Frontal cortex (tissue), 4 donors: ENCODE measurements around the gene CREB5. TPM values are rescaled to one million over a fixed set of nuclear protein-coding genes. Genes with fewer than 3 reads are reported as not detected.

ENCODE experiments used
- DNase-seq, 2 donors: peaks; one replicate each; pipeline ENCODE4 v3.0.0; 2012; ENCODE audit warnings: low spot score in 2 of 2
- FAIRE-seq: peaks from 2 replicates; lab custom pipeline; 2012; peaks lifted over from hg19 to GRCh38; lab: Jason Lieb, UNC
- total RNA-seq: library from RNA; depleted of rRNA; stranded (reverse); fragments of >200 nt; gene quantifications from one replicate; pipeline ENCODE4 v1.2.3, GENCODE V29; 2014
- donor health status: control.
- donor health status: control.
- donor health status: control.

CREB5 gene
- total RNA-seq, 1 donor from 2014 or later: 4.5 TPM

DNA sequence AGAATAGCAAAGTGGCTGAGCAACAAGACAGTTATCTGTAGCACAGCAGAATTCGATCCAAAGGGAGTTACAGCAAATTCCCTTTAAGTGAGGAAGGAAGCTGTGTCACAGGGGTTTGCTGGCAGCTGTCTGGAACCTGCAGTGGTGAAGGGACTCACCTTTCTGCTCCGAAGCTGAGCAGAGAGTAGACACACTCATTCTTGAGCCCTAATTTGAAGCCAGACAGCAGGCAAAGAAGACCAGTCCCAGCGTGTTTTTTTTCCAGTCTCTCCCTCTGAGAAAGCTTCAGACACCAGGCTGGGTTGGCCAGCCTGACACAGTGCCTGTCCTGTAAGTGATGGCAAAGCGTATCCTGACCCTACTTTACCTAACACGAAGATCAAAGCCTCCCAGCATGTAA lies 335.1 kb downstream of the CREB5 start:
- FAIRE-seq (no peak), DNase-seq (no peak)

DNA sequence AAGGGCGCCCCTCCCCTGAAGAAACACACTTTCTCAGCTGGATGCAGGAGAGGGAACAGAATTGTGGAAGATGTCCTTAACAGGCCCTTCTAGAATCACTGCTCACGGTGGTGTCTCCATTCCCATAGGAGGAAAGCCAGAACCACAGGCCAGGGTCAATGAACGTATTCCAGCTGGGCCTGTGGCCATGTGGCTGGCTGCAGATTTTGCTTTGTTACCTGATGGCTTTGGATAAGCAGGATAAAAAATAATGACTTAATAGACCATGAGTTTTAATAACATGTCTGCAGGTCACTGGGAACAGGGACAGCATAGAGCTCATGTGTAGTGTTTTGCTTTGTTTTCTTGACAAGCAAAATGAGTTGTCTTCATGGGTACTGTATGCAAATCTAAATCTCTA lies 335.5 kb downstream of the CREB5 start:
- DNase-seq: no peak
- no peak for FAIRE-seq

DNA sequence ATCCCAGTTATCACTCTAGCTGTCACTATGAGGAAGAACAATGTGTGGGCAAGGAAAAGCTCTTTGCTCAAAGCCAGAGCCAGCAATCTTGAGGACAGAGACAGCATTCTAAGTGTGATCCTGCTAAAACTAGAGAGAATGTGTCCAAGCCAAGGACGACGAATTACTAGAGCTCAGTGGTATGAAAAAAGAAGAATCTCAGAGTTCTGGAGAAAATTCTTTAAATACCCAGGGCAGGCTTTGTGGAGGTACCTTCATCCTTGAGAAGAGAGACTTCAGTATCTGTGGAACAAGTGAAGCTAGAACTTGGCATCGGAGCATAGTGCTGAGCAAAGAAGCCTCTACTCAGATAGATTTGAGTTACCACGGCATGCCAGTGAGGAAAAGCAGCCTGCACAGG lies 336.0 kb downstream of the CREB5 start:
- FAIRE-seq (no peak), DNase-seq (no peak)

DNA sequence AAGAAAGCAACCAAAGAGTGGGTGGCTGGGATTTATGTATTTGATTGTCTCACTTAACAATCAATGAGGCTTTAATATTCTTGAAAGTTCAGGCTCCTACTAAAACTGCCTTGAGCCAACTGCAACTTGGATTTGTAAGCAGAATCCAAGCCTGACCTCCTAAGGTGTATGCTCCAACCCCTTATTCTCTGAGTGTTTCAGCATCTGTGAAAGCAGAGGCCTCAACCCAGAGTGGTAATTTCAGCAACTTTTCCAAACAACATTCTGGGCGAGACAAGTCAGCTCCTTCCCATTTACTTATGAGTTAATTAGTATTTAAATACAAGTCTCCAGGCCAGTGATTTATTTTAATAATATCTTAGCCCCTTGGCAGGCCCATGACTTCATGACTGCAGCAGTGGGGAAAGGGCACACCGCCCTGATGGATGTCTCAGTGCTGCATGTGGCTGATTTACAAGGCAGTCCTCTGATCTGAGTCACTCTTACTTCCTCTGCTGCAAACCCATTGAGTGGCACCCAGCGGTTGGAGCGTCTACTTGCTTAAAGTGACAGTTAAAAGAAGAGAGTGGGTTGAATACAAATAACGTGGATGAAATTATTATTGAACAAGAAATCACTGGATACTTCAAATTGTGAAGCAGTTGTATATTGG lies 336.7 kb downstream of the CREB5 start:
- DNase-seq (no peak), FAIRE-seq (no peak)

DNA sequence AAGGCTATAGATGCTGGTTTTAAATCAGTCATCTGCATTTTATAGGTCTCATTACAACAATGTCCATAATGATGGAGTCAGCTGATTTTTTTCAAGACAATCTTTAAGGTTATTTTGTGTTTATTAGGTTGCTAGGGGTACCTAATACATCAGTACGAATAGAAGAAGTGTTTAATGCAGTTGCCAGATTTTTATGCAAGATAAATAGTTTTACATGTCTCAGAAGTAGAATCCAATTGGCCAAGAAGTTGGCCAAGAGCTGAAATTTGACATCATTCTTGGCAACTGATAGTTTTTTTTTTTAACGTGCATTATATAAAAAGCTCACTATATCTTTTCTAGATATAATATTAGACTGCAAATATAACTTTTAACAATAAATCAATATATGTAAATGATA lies 337.3 kb downstream of the CREB5 start:
- FAIRE-seq: no peak
- DNase-seq: no peak

DNA sequence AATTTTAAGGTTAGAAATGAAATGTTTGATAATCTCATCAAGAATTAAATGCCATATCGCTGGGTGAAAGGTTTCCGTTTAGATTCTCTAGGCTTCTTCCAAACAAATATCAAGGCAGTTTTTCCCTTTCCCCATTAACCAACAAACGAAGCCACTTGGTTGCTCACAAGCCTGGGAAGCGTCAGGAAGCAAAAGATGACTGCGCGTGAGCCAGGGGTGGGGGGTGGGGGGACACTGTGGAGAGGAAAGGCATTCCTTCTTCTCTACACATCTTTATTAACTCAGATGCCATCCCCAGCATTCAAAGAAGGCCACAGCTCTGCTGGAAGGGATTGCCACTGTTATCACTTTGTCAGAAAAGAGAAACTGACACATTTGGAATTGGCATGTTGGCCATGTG lies 338.7 kb downstream of the CREB5 start:
- no peak for DNase-seq
- FAIRE-seq: no peak

DNA sequence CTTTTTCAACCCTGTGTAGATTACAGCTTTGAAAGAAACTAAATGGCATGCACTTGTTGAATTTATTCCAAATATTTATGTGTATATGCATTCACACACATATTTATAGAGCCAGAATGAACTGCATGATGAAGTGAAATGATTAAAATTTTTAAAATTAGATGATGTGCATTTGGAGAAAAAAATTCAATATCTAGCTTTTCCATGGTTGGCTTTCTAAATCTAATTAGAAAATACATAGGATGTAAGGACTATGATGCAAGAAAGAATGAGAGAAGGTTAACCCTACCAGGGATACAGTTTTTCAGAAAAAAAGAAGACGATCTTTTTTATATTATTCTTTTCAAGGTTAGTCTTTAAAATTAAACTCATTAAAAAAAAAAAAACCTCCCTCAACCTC lies 341.3 kb downstream of the CREB5 start:
- FAIRE-seq (no peak), DNase-seq (no peak)

DNA sequence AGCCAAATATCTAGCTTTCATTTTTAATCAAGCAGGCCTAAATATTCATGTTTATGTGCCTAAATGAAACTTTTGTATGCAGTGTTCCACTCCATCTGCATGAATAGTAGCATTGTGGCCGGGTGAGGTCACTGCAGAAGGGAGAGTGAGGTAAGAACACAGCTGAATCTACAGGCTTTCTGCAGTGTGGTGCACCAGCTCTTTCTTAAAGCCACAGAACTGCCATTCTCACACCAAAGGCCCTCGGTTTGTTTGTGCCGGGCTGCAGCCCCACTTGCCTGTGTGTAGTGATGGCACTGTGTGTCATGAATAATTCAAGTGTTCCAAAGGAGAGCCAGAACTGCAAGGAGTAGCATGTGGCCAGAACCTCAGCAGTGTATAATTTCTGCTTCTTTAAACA lies 341.7 kb downstream of the CREB5 start:
- DNase-seq: peak; percentile 12 to 29
- peak; percentile 89 for FAIRE-seq

DNA sequence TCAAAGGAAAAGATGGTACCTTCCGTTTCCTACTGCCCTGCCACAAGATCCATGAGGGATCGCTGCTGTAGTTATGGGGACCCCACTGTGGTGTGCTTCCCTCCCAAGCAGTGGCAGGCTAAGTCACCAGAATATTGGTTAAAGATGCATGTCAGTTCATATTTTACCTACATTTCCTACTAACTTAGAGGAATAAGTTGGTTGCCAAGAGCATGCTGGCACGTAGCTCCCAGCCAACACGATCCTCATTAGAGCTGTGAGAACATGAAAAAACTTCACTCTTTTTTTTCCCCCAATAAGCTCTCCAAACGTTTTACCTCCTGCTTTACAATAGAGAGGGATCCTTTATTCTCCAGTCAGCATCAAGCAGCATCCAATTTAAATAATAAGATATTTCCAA lies 342.1 kb downstream of the CREB5 start:
- no peak for DNase-seq
- no peak for FAIRE-seq

DNA sequence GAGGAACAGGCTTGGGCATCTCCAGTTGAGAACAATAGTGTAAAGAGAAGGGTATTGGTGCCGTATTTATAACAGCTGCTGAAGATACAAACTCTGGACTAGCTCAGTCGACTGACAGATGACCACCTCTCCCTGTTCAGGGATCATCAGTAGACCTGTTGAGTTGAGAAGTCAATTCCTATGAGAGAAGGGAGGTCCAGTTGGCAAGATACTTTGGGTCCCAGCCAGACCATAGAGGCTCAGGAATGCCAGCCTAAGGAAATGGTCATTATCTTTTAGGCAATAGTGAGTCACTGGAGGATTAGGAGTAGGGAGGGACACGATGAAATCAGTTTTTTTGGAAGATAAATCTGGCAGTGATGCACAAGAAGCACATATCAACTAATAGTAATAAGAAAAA lies 342.9 kb downstream of the CREB5 start:
- DNase-seq (no peak), FAIRE-seq (no peak)

DNA sequence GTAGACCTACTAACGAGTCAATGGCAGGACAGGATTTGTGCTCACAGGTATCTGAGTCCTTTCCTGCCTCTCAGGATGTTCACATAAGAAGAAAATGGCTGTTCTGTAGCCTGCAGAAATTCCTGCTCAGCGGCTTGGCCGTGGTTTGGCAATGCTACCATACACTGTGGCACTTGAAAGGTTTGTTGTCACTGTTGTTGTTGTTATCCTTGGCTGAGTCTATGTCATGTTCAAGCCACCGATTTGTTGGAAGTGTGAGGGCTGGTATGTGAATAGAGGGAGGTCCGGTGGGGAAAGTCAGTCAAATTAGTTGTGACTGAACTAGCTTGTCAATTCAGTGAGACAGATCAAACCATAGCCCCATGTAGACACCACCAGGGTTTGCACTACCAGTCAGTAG lies 345.9 kb downstream of the CREB5 start:
- DNase-seq (no peak), FAIRE-seq (no peak)

DNA sequence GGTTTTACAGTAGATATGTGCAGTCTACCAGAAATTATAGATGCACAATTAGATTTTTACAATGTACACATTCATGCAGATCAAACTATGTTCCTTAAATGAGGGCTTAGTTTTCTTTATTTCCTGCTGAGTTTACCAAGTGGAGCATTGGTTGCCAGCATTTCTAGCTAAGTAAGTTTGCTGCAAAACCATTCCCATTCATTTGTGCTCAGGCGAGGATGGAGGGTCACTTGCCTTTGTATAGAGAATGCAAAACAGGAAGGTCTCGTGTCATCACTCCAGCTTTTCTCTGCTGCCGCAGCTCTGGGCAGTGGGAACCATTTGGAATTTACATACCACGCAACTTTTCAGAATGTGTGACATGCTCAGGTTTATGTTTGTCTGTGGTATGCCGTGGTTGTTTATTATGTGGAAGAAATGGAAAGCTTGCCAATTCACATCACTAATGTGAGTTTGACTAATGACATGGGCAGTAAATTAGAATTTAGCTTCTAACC lies 347.2 kb downstream of the CREB5 start:
- DNase-seq: no peak
- FAIRE-seq: no peak

DNA sequence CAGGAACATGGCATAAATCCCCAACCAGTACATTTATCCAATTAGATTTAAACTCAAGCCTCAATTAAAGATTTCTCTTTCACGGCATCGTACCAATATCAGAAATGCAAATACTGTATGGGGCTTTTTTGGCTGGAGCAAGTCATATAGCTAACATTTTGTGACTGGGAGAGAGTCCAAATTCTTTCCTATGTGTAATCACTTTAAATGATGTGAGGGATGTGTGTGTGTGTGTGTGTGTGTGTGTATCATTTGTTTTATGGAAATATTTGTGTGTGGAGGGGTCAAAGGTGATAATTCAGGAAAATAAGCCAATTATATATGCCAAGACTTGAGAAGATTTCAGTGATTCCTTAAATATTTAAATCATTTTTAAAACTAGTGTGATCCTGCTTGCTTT lies 349.2 kb downstream of the CREB5 start:
- no peak for DNase-seq
- FAIRE-seq: no peak

DNA sequence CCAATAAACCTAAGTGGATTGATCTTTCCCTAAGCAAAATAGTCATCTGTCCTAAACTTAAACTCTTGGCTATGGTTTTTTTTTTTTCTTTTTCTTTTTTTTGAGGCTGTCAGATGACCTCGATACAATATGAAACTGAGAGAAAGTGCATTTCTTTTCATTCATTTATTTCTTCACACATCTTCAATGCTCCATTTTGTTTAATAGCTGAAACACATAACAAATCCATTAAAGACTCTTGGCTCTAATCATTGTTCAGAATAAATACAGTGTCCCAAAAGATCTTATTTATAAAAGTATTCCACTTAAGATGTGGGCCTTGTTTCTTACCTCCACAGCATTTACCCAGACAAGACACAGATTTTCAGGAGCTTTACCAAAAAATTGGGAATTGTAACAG lies 350.3 kb downstream of the CREB5 start:
- DNase-seq: no peak
- no peak for FAIRE-seq

DNA sequence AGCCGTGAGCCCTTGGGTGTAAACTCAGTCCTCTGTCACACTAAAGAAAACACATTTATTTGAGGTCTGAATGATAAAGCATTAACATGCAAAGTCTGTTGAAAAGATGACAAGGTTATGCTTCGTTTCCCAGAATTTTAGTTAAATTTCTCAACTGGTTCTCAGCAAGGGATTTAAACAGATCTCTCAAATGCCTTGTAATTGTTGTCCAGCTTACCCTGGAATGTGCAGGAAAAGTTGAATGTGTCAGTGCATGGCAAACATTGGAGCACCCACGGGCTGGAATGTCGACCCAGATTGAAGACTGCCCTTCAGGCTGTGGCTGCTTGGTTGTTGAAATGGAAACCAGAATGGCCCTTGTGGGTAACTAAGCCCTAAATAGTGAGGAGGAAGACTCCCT lies 354.0 kb downstream of the CREB5 start:
- no peak for DNase-seq
- FAIRE-seq: no peak

DNA sequence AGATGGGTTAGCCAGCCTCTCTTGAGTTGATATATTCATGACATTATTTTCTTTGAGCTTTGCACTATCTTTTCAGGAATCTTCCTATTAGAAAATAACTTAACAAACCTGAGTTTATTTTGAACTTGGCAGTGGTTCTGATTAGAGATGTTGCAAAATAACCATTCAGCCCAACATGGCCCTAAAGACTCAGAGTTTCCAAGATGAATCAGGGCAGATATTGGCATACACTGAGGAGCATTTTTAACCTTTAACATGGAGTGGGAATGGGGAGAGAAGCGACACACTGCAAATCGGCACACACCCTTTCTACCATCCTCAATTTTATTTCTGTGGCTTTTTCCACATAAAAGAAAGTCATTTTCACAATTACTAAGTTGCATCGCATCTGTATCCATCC lies 355.0 kb downstream of the CREB5 start:
- DNase-seq (no peak), FAIRE-seq (no peak)

DNA sequence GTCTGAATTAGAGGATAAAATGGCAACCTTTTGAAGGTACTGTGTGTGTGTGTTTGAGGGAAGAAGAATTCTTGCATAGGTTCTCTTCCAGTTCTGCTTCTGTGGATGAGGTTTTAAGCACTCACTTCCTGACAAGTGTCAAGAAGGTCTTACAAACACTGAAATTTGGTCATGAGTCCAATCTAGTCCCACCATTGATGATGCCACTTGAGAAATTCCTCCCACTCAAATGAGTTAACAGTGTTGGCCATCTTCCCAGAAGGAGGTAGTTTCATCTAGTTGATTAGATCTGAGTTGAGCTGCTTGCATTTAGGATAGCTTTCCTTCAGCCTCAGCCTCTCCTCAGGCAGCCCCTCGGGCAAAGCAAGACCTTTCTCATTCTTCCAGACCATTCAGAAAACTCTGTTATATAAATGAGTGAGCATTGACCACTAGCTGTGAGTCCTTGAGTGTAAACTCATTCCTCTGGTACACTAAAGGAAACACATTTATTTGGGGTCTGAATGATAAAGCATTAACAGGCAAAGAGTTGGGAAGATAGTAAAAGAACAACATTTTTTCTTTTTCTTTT lies 356.3 kb downstream of the CREB5 start:
- FAIRE-seq: no peak
- no peak for DNase-seq

DNA sequence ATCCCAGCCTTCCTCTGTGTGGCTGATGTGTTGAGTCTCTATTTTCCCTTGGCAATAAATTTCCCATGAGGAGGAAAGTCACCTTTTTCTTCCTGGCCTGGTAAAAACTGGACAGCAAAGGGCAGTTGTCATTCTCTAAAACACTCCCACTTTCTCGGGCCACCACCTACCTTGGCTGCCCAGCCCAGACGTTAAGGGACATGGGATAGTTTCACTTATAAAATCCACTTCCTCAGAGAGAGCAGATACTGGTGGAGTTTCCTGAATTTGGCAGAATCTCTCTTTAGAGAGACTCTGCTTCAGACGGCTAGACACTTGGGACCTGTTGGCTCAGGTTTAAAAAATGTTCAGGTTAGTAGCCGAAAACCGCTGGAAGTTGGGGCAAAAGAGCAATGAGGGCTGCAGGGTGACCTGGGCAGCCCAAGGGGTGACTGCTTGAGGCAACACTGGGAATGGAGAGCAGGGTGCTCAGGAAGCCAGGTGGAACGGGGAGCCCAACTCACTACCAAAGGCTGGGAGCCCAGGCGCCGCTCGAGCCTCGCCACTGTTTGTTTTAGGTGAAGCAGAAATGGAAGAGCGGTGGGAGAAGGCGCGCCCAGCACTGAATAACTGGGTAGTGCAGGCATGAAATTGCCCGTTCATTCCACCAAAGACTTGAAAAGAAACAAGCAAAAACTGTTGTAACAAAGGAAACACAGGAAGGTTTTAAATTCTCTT lies 359.7 kb downstream of the CREB5 start:
- FAIRE-seq (no peak), DNase-seq (no peak)

DNA sequence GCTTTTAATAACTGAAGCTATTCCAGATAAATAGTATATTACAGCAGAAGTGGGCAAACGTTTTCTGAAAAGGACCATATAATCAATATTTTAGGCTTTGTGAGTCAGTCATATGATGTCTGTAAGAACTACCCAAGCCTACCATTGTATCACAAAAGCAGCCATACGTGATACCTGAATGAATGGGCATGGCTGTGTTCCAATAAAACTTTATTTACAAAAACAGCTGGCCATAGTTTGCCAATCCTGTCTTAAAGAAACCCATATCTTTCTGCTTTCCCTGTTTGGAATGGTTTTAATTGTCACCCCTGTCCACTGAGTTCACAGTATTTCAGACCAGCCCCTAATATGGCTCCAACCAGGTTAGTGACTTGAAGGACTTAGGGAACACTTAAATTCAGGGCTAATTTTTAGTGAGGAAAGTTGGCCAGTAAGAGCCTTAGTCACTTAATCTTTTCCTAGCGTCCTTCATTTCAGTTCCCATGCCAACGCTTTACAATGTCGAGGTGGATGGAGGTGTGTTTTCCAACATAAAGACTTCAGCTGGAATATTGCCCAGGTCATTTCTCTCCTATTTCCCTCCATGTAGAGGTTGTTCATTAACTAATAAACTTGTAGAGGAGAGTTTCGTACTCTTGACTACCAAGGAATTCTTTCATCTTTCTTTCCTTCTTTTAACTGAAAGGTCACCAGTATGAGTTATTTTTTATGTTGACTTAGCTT lies 361.3 kb downstream of the CREB5 start:
- FAIRE-seq (no peak), DNase-seq (no peak)

DNA sequence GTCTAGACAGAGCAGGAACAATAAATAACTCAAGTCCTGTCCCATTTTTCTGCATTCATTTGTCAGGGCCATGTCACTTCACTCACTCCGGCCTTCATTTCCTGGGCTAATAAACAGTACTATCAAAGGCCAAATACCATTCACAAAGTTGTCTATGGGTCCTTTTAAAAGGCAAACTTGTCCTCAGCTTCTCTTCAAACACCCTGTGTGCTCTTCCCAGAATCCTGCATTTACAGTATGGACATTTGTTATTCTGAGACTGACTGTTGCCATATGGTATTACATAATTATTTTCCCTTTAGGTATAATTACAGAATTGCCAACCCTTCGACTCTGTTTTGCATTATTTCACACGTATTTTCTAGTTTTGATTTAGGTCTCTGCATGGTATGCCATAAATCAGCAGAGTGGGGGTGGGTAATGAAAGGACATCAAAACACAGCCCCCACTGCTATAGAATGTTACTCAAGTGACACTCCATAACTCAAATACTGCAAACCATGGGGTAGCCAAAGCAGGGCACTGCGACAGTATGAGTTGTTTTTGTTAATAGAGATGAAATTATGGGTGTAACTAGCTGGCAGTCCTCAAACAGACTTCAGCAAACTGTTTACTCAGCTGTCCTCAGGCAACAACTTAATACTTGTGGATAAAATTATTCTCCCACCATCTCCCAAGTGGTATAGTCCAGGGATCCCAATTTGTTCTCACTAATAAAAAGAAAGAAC lies 362.1 kb downstream of the CREB5 start:
- DNase-seq: no peak
- no peak for FAIRE-seq
